Pulmonary artery endothelial cell (primary cell): ENCODE data around the gene ZBTB7C. TPM values are rescaled to one million over a fixed set of nuclear protein-coding genes. Genes with fewer than 3 reads are reported as not detected.

Experiments used
- DNase-seq: peaks from one replicate; pipeline ENCODE4 v3.0.0-alpha.2; 2011; ENCODE audit warnings: low read depth, low spot score
- total RNA-seq: library from RNA; depleted of rRNA; stranded (reverse); fragments of >200 nt; gene quantifications from 2 replicates; pipeline ENCODE4 v1.2.3, GENCODE V29; 2014

The ZBTB7C gene
- total RNA-seq, 1 donor from 2014 or later: not detected

- DNase-seq: no peak
Observed at GRCh38 chr18:48170651-48171050, 238.5 kb downstream of the ZBTB7C start.

GRCh38 chr18:48168861-48169260 lies 240.3 kb downstream of the ZBTB7C start:
- no peak for DNase-seq

GRCh38 chr18:48167897-48168253 lies 241.3 kb downstream of the ZBTB7C start:
- no peak for DNase-seq

- no peak for DNase-seq
Observed at GRCh38 chr18:48166336-48166875, 242.8 kb downstream of the ZBTB7C start.

- no peak for DNase-seq
Observed at GRCh38 chr18:48165111-48165866, 243.9 kb downstream of the ZBTB7C start.

- DNase-seq: no peak
Observed at GRCh38 chr18:48164701-48165100, 244.5 kb downstream of the ZBTB7C start.

- no peak for DNase-seq
Observed at GRCh38 chr18:48164116-48164515, 245.1 kb downstream of the ZBTB7C start.

- DNase-seq: no peak
Observed at GRCh38 chr18:48163738-48164115, 245.5 kb downstream of the ZBTB7C start.

- DNase-seq: no peak
Observed at GRCh38 chr18:48162956-48163737, 246.0 kb downstream of the ZBTB7C start.

GRCh38 chr18:48161911-48162698 lies 247.1 kb downstream of the ZBTB7C start:
- DNase-seq: no peak

- DNase-seq: no peak
Observed at GRCh38 chr18:48161191-48161910, 247.8 kb downstream of the ZBTB7C start.

GRCh38 chr18:48160622-48161021 lies 248.6 kb downstream of the ZBTB7C start:
- DNase-seq: no peak

GRCh38 chr18:48159816-48160215 lies 249.4 kb downstream of the ZBTB7C start:
- no peak for DNase-seq

- no peak for DNase-seq
Observed at GRCh38 chr18:48158721-48159120, 250.5 kb downstream of the ZBTB7C start.

- no peak for DNase-seq
Observed at GRCh38 chr18:48157956-48158355, 251.2 kb downstream of the ZBTB7C start.

GRCh38 chr18:48155856-48156255 lies 253.3 kb downstream of the ZBTB7C start:
- DNase-seq: no peak

- no peak for DNase-seq
Observed at GRCh38 chr18:48154828-48155227, 254.4 kb downstream of the ZBTB7C start.

- no peak for DNase-seq
Observed at GRCh38 chr18:48153613-48154481, 255.3 kb downstream of the ZBTB7C start.

GRCh38 chr18:48152549-48152948 lies 256.6 kb downstream of the ZBTB7C start:
- DNase-seq: no peak

GRCh38 chr18:48151421-48152065 lies 257.6 kb downstream of the ZBTB7C start:
- no peak for DNase-seq
